GM10266 (cell line): ENCODE data around the gene OR51A7.

Experiments used
- DNase-seq: peaks from one replicate; pipeline ENCODE4 v3.0.0; 2012; ENCODE audit errors: extremely low spot score
- CTCF ChIP-seq: IDR thresholded peaks from 2 replicates; pipeline ENCODE4 v1.5.1; 2012; ENCODE audit warnings: mild to moderate bottlenecking, low read depth; ENCODE audit not compliant: control insufficient read depth, insufficient read depth; ENCODE audit errors: missing control alignments

The OR51A7 gene

DNA sequence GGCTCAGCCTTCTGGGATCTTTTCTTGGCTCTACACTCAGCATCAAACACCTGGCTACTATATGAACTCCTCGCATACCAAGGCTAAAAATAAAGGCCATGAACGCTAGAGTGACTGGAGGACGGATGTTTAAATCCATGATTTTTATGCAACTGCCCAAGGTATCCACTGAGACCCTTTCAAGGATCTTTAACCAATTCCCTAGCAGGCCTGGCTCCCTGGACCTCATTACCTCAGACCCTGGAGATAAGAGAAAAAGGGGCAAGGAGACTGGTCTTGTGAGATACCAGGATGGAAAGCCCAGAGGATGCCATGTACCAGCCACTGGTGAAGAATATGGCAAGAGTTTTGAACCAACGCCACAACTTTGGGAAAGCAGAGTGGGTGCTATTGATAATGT is 15.7 kb downstream of the OR51A7 start, which contains the start of gene OR51G2:
Gene OR51G2 (minus strand): TSS at position 101 of the 400 bp plus-strand sequence. CDS start 3,687 bp downstream, outside the sequence.
- TF ChIP-seq CTCF: no peak
- DNase-seq: no peak

DNA sequence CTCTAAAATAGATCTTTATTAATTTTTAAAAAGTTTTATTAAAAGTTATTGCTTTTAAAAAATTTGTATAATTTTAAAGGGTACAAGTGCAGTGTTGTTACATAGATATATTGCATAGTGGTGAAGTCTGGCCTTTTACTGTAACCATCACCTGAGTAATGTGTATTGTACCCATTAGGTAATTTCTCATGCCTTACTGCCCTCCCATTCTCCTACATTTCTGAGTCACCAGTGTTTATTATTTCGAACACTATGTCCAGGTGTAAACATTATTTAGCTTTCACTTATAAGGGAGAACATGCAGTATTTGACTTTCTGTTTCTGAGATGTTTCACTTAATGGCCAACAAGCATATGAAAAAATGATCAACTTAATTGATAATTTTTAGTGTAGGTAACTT is 18.2 kb downstream of the OR51A7 start:
- no peak for TF ChIP-seq CTCF

DNA sequence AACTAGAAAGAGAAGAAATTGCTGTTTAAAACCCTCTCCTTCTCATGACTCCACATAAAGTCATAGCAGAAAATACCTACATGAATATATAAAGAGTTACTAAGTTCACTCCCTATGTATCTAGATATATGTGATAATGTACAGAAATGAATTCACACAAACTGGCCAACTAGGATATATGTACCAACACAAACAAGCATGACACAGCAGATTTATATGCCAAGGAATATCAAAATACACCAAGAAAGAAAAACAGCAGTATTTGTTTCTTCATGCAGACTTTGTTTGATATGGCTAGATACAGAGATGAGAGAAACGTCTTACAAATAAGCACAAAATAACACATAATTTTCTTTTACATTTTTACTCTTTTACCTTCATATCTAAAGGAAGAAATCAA is 18.7 kb downstream of the OR51A7 start:
- TF ChIP-seq CTCF: no peak

More for the DNA sequence above, 18.2 kb downstream of the OR51A7 start:
- no peak for DNase-seq

GRCh38 chr11:4924239-4924638 is 20.7 kb downstream of the OR51A7 start, which contains the start of gene OR51G1:
OR51G1 (minus strand) TSS chr11:4924339; CDS start chr11:4924339, 0 bp downstream.
- no peak for TF ChIP-seq CTCF
- DNase-seq: no peak

More for the DNA sequence above, 18.7 kb downstream of the OR51A7 start:
- no peak for DNase-seq

GRCh38 chr11:4926608-4927007 is 23.0 kb downstream of the OR51A7 start:
- no peak for TF ChIP-seq CTCF
- no peak for DNase-seq

- no peak for DNase-seq
- TF ChIP-seq CTCF: no peak
Measured at GRCh38 chr11:4932751-4933150, 29.2 kb downstream of the OR51A7 start.

DNA sequence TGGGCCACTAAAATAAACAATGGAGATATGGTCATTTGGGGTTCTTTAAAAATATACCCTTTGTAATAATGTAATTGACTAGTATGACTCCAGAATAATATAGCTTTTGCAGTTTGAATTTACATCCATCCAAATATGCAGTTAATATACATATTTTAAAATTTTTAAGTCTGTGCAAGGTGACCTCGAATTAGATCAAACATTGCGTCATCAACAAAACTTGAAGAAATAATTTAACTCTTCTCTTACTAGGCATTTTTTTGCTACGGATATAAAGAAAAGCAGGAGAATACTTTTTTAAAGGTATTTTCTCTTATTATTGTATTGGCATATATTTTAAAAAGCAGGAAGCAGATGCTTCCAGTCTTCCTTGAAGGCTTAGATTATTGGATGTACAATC is 33.2 kb downstream of the OR51A7 start:
- no peak for DNase-seq
- TF ChIP-seq CTCF: no peak
